GM13977 (cell line): ENCODE results near the gene CFAP97D1.

Source experiments
- DNase-seq: peaks from one replicate; pipeline ENCODE4 v3.0.0; 2012; ENCODE audit warnings: low spot score
- in situ Hi-C: fragments of 300-500 bp; cut with MboI; formaldehyde crosslinking; loops from one replicate; pipeline ENCODE4 v1.12.0; 2022; ENCODE audit warnings: low sequenced_read_pairs, low pct_unique_long_range_greater_than_20kb, mixed read lengths, inconsistent platforms; ENCODE audit not compliant: unreplicated experiment
- TF ChIP-seq, protein P1 (sequence below): IDR thresholded peaks from 2 replicates; pipeline ENCODE4 v1.5.1; 2012; ENCODE audit warnings: mild to moderate bottlenecking, control low read depth; ENCODE audit not compliant: insufficient read depth; ENCODE audit errors: extremely low read depth, missing control alignments

The CFAP97D1 gene

DNA sequence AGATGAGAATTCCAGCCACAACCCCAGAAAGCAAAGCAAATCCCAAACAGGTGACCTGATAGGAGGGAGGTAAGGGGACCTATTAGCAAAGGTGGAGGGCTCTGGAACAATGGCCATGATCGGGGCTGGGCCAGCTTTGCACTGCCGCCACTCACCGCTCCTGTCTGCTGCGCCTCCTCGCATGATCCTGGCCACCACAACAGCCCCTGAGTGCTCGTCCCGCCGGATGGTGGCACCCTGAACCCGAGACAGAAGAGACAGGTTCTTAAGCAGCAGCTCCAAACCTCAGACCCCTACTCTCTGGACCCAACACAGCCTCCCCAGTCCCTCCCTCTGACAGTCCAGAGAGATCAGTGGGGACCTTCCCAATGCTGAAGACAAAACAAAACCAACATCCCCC lies 47.4 kb downstream of the CFAP97D1 start:
- in situ Hi-C loops: no loop called here
- DNase-seq: no peak
- TF ChIP-seq, protein P1, sequence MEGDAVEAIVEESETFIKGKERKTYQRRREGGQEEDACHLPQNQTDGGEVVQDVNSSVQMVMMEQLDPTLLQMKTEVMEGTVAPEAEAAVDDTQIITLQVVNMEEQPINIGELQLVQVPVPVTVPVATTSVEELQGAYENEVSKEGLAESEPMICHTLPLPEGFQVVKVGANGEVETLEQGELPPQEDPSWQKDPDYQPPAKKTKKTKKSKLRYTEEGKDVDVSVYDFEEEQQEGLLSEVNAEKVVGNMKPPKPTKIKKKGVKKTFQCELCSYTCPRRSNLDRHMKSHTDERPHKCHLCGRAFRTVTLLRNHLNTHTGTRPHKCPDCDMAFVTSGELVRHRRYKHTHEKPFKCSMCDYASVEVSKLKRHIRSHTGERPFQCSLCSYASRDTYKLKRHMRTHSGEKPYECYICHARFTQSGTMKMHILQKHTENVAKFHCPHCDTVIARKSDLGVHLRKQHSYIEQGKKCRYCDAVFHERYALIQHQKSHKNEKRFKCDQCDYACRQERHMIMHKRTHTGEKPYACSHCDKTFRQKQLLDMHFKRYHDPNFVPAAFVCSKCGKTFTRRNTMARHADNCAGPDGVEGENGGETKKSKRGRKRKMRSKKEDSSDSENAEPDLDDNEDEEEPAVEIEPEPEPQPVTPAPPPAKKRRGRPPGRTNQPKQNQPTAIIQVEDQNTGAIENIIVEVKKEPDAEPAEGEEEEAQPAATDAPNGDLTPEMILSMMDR: no peak

GRCh38 chr17:43829738-43830137 lies 49.5 kb downstream of the CFAP97D1 start:
- in situ Hi-C loops: no loop called here
- no peak for DNase-seq
- TF ChIP-seq, protein P1: no peak

DNA sequence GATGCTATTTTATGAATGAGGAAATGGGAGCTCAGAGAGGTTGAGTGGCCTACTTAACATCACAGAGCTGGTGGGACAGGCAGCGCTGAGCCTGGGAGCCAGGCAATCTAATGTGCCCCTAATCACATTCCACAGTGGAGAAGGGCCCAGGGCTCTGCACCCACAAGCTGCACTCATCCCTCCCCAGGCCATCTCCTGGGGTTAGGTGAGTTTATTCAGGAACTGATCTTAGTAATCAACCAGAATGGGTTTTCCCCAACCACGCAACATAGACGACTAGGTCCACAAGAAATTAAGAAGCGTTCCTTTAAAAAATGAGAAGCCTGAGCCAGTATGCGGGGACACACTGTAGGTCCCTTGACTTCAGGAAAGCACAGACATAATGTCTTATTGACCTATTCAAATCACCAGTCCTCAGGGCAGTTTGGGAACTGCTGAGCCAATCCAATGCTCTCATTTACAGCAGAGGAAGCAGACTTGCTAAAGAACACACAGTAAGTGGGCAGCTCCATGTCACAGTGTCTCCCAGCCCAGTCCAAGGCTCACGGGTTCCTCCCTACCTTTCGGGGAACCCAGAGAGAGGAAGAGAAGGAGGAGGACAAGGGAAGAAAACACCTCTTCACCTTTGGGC lies 50.4 kb downstream of the CFAP97D1 start:
- DNase-seq: no peak
- TF ChIP-seq, protein P1: no peak
- in situ Hi-C loops: no loop called here

- TF ChIP-seq, protein P1: no peak
- in situ Hi-C loops: no loop called here
- no peak for DNase-seq
Measured at GRCh38 chr17:43831633-43832032, 51.4 kb downstream of the CFAP97D1 start.

GRCh38 chr17:43832168-43832975 lies 52.1 kb downstream of the CFAP97D1 start:
- DNase-seq: peak; percentile 40
- in situ Hi-C loops: no loop called here
- TF ChIP-seq, protein P1: no peak

DNA sequence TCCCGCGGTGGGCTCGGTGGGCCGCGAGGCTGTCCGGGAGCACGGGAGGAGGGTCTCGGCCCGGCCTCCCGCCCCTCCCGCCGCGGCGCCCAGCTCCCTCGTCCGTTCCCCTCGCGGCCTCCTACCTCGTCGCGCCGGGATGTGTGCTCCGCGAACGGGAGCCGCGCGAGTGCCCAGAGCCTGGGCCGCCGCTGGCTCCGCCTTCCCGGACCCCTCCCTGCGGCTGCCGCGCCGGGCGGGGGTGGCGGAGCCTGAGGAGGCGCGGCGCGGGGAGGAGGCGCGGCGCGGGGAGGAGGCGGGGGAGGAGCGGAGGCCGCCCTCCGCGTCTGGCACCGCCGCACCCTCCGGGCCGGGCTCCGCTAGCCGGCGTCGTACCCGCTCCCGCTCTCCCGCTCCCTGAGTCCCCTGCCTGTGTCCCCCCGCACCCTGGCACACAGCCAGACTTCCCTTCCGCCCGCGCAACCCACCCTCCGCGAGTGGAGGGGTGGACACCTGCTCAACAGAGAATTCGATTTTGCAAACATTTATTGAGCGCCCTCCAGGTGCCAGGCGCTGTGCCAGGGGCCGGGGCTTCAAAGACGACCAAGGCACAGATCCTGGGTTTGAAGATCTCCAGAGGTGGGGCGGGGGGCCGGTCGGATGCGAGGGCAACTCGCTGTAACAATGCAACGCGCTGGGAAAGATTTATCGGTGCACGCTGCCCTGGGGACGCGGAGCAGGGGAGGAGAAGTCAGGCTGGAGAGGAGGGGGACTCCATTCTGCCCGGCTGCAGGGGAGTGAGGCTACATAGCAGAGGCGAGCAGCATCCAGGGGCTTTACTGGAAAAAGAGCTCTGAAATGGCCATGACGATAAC lies 53.0 kb downstream of the CFAP97D1 start, which contains the start of gene MPP3:
MPP3 (minus strand) TSS at position 171 of the 854 bp plus-strand sequence. CDS start 1,240 bp downstream, outside the sequence.
- in situ Hi-C loops: no loop called here
- DNase-seq: peak; percentile 71
- TF ChIP-seq, protein P1: no peak
